CD1c-positive myeloid dendritic cell (primary cell): ENCODE results near the gene RNF19B.

Experiments
- DNase-seq: peaks from one replicate; pipeline ENCODE4 v3.0.0-alpha.2; 2016; ENCODE audit errors: extremely low spot score

RNF19B gene

DNA sequence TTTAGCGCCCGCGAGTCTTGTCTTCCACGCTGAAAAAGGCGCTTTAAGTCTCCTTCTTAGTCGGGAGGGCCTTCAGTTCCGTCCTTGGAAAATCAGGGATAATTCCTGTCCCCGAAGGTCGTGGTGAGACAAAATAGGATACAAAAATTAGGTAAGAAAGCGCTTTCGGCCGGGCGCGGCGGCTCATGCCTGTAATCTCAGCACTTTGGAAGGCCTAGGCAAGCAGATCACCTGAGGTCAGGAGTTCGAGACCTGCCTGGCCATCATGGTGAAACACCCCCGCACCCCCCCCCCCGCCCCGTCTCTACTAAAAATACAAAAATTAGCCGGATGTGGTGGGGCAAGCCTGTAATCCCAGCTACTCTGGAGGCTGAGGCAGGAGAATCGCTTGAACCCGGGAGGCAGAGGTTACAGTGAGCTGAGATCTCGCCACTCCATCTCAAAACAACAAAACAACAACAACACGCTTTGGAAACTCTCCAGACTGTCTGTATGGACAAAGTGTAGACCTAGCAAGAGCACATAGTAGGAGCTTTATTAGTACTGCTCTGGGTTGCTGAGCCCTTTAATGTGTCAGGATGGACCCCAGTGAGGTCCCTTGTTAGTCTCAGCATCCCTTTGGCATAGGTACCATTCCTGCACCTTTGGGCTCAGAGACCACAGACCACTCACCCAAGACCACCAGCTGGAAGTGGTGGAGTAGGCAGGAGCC lies 62.6 kb downstream of the RNF19B start:
- no peak for DNase-seq

DNA sequence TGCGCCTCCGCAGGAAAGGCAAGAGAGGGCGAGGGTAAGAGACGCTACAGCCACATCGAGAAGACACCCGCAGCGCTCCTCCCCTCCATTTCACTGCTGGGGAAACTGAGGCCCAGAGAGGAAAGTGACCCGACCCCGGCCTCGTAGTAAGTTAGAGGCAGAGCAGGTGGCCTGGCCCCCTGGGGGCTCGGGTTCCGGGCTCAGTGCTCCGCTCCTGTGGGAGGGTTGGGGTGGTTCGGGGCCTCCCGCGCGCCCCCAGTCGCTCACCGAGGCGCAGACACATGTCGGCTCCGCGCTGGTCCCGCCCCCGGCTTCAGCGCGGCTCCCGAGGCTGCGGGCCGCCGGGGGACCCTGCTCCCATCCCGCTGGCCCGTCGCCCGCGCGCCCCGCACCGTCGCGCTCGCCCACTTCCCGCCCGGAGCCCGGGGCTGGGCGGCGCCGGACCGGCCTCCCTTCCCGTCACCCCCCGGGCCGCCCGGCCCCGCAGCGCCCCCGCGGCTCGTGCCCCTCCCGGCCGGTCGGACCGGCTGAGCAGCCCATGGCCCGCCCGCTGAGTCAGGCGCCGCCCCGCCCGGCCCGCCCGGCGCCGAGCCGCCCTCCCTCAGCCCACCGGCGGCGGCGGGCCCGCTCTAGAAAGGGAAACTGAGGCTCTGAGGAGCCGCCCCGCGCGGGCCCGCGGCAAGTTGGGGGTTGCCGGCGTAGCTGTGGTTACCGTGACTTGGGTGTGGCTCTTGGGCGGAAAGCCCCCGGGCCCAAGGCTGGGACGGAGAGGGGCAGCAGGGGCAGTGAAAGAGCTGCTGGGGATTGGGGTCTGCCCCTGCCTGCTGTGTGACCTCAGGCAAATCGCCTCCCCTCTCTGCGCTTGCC lies 63.4 kb downstream of the RNF19B start, which contains the start of gene TMEM54:
TMEM54 (minus strand) TSS at position 434 of the 867 bp plus-strand sequence; CDS start at position 283, 151 bp downstream.
- DNase-seq, result peak; percentile 24

DNA sequence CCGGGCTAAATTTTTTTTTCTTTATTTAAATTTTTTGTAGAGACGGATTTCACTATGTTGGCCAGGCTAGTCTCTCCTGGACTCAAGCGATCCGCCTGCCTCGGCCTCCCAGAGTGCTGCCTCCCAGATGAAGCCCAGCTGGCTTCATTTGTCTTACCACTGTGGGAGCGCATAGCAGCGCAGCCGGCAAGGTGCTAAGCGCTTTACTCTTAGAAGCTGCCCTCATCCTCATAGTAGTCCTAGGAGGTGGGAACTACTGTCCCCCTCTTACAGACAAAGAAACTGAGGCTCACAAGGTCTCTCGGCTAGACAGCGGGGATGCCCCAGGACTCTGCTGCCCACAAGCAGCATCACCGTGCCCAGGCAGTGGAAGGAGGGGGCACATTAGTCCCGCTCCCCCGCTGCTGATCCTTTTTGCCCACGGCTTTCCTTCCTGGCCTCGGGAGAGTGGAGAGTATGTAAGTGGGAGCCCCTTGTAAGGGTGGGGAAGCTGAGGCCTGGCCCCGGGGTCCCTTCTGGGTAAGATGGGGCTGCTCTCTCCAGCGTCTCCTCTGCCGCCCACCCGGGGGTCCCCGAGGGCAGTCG lies 64.1 kb downstream of the RNF19B start:
- no peak for DNase-seq

DNA sequence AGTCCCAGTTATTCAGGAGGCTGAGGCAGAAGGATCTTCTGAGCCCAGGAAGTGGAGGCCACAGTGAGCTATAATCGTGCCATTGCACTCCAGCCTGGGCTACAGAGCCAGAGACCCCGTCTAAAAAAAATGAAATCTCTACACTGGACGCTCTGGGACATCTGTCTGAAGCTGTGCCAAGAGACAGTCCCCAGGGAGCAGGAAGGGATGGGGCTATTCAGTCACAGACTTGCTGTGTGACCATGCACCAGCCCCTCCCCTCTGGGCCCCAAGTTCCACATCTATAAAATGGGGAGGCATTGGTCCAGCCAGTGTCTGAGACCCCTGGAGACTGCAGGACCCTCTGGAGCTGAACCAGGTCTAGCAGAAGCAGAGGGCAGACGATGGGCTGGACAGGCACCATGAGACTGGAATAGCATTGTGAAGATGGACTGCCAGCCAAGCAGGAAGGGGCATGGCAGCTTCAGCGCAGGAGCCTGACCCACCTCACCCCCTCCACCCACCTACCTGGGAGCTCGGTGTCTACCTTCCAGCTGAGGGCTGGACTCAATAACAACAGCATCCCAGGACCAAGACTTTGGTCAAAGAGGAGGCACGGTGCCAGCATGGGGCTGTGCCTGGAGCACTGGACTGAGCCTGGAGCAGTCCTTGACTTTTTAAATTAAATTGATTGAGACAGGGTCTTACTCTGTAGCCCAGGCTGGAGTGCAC lies 64.9 kb downstream of the RNF19B start:
- DNase-seq, result no peak

DNA sequence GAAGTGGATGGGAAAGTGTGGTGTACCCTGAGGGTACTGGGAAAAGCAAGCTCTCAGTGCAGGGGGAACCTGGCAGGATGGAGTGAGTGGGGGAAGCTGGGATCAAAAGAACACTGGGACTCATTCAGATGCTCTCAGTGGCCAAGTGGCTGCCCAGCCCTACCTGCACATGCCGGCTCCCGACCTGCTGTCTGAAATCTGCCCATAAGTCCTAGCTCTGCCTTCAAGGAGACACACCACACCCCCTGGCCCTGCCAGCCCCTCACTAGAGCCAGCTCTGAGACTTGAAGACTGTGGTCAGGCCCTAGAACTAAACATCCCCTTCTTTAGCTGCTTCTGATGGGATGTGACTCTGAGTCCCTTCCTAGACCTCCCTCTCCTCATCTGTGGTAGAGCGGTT lies 65.7 kb downstream of the RNF19B start:
- no peak for DNase-seq

DNA sequence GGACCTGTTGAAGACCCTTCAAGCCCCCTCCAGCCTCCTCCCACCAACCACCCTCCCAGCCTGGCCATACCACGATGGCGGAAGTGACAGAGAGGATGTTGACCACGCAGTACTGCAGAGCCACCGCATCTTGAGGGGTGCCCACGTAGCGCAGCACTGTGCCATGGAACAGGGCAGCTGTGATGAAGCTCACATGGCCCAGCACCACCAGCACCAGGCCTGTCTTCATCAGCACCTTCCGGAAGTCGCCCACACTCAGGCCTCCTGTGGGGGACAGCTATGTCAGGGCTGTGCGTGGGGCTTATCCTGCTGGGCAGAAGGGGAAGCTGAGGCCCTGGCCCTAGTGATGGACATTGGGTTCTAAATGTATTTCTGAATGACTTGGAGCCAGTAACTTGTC lies 66.6 kb downstream of the RNF19B start:
- no peak for DNase-seq

DNA sequence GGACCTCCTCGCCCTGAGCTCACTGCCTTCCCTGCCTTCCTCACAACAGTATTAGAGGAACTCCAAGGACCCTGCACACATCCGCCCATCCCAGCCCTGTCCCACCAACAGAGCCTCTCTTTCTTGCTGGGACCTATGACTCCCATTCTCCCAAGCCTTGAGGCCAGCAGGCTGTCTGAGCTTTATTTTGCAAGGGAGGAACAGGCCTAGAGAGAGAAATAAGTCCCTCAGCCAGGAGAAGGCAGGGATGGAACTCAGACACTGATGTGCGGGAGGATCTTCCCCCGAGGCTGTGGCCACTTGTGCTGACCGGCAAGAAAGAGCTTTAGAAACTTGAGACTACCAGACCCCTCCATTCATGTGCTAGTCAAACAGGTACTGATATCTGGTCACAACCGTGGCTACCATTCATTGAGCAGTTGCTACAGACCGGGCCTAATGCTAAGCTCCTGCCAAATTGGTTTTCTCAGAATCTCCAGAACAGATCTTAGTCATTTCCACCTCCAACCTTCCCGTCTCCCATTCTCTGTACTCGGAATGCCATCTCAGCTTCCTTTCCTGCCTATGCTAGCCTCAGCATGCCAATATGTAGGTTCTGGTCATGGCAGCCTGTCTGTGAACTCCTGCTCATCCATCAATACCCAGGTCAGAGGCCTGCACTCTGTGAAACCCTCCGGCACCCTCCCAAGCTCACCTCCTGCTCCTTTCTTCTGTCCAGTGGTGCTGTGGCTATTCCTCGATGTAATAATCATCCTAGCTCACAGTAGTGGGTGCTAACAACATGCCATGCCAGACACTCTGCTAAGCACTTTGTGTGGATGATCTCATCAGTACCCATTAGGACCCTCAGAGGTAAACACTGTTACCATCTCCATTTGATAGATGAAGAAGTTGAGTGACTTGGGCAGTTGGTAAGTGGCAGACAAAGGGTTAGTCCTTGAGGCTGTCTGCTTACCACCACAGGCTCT lies 67.2 kb downstream of the RNF19B start:
- DNase-seq, result no peak

DNA sequence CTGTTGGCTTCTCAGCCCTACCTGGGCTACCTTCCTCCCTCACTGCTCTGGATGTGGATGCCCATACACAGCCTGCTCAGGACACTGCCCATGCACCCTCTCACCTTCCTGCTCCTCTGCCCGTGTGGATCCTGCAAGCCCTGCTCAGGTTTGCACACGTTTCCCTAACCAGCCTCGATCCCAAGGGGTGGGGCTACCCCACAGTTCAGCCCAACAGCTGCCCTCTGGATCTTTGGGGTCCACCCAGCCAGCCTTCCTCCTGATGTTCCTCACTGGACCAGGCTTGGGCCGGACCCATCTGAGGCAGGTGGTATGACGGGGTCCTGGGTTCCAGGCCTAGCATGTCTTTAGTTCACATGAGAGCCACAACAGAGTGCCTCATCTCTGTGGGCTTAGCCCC lies 68.2 kb downstream of the RNF19B start:
- DNase-seq, result no peak

DNA sequence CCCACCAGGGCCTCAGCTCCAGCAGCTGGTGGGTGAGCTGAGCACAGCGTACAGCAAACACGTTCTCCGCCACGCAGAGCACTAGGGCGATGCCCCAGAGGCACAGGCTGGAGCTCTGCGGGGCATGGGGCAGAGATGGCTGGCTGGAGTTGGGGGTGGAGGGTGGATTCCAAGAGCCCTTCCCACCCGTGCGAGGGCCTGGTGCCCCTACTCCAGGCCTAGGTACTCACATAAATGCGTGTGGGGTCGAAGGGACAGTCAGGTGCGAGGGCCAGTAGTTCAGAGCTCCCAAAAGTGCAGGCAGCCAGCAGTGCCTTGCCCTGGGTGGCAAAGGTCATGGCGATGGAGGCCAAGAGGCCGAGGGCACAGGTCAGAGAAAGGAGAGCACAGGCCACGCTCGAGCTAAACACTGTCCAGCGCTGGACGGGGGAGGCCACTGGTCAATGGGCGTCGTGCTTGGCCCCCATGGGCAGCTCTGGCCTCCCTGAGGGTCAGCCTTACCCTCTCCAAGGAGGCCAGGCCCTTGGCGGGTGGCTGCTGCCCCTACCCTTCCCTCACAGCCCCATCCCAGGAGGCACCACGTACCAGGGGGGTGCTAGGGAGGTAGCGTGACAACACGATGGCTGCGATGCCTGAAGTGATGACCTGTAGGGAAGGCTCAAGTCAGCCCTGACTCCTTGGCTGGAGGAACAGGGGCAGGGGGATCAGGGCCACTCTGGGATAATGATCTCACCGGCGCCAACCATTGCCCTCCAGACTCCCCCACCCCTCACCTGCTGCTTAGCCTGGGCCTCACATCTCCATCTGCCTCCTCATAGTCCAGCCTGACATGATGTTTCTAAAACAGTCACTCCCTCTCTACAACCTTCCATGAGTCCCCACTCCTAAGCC lies 69.0 kb downstream of the RNF19B start:
- no peak for DNase-seq

DNA sequence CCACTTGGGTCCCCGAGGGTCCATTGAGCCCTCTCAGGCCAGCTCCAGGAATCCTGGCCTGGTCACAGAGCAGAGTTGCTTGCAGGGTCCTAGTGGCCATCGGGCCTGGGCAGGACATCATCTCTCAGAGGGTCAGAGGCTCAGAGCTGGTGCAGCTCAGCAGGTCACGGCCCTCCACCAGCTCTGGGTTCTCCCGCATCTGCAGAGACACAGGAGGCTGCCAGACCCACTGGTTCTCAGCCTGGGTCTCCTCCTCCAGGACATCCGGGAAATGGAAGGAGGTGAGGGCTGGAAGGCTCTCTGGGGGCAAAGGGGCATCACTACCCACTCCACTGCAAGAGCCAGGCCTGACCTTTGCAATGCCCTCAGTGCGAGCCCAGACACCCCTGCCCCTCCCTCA lies 69.9 kb downstream of the RNF19B start:
- no peak for DNase-seq

DNA sequence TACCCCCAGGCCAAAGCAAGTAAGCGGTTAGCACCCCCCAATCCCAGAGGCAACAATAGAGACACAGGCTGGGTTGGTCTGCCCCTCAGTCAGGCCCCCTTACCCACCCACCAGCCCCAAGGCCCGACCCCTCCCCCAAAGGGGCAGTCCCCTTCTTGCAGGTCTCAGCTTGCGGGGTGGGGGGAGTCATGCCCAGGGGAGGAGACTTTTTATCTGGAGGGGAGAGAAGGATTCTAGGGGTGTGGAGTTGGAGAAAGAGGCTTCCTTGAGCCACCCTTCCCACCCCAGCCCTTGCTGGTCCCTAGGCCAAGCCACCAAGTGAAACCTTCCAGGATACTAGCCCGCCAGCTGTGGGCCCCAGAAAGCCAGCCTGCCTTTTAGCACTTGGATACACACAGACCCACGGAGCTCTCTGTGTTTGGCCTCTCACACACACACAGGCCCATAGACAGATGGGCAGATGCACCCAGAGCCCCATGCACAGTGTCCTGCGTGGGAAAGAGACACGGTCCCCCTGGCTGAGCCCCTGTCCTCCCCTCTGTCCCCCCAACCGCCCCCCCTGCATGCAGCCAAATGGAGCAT lies 70.5 kb downstream of the RNF19B start:
- no peak for DNase-seq

DNA sequence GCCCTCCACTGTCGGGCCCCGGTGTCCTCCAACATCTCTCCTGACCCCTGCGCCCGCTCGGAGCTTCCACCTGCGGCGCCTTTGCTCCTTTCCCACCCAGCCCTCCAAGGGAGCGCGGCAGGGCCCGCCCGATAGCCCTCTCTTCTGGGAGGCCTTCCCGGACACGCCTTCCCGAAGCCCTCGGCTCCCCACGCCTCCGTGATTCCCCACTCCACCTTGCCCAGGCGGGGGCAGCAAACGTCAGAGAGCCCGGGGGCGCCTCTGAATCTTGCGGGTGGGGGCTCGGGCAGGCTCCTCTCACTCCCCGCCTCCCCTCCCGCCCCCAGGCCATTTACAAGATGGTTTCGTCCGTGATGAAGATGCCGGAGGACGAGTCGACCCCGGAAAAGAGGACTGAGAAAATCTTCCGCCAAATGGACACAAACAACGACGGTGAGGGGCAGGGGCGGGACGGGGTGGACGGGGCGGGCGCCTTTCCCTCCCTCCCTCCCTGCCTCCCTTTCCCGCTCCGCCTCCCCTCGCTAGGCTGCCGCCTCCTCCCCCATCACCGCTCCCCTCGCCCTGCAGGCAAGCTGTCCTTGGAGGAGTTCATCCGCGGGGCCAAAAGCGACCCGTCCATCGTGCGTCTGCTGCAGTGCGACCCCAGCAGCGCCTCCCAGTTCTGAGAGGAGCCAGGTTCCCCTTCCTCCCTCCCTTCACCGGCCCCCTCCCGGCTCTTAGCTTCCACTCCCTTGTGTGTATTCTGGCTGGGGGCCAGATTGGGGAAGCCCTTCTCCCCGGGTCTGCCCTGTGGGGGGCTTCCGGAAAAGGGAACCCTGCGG lies 71.2 kb downstream of the RNF19B start:
- no peak for DNase-seq

DNA sequence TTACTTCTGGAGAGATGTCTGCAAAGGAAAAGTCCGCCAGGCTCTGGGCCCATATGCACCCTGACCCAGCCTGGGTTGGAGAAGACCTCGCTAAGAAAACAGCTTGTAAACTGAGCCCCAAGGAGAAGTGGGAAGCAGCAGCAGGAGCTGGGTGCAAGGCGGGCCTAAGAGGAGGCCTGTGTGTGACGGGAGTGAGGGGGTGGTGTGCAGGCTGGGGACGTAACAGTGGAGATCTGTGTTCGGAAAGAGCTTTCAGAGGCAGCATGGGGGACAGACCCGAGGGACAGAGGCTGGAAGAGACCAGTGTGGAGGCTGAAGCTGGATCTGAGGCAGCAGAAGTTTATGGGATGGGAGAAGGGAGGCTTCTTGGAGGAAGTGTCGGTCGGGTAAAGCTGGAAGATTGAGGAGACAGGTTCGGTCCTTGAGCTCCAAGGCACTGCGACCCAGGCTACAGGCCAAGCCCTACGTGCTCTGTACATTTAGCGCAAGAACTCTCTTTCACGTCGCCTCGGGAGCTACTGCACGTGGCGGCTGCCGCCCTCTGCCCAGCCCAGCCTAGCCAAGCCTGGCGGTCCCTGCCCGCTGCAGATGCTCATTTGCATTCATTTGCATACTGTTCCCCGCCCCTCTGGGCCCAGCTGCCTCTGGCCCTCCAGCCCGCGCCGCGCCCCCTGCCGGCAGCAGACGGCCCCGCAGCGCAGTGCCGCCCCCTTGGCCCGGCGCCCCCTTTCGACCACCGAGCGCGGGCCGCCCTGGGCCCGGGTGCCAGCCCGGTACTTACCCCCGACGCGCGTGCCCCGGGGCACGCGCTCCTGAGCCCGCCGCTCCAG lies 72.0 kb downstream of the RNF19B start:
- DNase-seq, result peak; percentile 21

DNA sequence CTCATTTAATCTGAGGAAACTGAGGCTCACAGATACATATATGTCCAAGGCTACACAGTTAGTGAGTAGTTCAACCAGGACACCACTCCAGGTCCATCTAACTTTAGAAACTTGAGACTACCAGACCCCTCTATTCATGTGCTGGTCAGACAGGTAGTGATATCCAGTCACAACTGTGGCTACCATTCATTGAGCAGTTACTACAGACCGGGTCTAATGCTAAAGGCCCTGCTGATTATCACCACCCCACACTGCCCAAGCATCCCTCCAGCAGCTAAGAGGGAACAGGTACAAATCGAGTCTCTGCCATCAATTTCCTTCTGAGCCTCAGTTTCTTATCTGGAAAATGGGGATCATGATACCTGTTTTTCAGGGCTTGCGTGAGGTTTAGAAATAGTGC lies 73.0 kb downstream of the RNF19B start:
- DNase-seq, result no peak

DNA sequence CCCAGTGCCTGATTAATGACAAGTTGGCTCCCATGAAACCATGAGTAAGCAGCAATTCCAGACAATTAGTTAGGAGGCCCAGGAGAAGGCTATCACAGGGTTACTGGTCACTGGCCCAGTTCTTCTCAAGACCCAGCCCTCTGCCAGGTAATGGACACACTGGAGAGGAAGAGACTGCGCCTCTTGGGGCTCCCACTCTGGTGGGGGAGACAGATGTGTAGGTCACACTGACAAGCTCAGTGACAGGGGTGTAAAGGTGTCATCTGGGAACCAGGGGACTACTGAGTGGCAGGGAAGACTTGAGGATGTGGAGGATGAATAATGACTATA lies 73.4 kb downstream of the RNF19B start:
- DNase-seq, result no peak

DNA sequence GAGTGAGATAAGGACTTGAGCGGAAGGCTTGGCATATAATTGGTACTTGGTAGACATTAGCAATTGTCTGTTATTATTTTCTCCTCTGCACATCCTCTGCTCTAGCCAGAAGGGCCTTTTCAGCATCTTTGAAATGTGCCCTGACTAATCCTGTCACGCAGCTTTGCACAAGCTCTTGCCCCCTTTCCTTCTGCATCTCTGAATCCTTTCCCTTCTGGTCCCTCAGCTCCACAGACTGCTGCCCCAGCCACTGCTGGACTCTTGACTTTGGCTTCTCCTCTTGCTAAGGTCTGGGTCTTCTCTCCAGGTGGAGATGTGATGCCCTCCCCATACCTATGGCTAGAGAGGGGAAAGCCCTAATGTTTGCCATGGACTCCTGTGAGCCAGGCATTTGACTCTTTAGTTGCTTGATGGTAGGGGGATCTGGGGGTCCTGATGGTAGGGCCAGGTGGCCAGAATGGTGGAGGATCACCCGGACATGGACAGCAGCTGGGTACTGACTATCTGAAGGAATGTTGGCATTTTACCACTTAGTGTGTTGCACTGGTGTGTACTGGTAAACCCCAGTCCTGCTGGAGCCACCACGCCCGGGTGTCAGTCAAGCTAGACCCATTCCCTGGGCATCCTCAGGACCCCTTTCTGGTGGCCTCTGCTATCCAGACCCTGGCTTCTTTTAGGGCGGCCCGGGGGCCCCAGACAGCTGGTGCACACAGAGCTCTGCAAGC lies 73.9 kb downstream of the RNF19B start:
- no peak for DNase-seq

DNA sequence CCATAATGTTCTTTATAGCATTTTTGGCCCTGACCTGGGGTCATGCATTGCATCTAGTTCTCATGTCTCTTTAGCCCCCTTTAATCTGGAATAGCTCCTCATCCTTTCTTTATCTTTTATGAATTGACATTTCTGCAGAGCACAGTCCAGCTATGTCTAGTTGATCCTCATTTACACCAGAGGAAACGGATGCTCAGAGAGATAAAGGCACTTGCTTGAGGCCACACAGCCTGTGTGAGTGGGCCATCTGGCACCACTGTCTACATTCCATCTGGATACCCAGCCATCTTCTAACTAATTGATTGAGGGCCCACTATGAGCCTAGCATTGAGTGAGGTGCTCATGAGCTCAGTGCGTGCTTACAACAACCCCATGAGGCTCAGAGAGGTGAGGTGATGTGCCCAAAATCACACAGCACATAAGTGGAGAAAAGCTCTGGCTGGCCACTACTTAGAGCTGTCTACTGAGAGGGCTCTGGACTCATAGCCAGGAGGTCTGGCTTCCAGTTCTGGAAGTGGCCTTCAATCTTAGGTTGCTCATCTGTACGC lies 74.8 kb downstream of the RNF19B start:
- DNase-seq, result no peak
